WTC11 (cell line): Measurements from ENCODE around the gene DNAJB2.

Source experiments
- NFYB ChIP-seq: sonication (generic); formaldehyde crosslinking; conservative IDR thresholded peaks from 2 replicates; pipeline ENCODE4 v1.8.0; 2022; ENCODE audit warnings: low read depth, missing genetic modification reagents
- SP1 ChIP-seq: sonication (generic); formaldehyde crosslinking; conservative IDR thresholded peaks from 2 replicates; pipeline ENCODE4 v1.8.1; 2022; ENCODE audit warnings: missing genetic modification reagents
- TEAD4 ChIP-seq: sonication (generic); formaldehyde crosslinking; IDR thresholded peaks from 2 replicates; pipeline ENCODE4 v1.8.0; 2022; ENCODE audit warnings: mild to moderate bottlenecking, missing genetic modification reagents
- ZNF121 ChIP-seq: sonication (generic); formaldehyde crosslinking; IDR thresholded peaks from 2 replicates; pipeline ENCODE4 v1.8.0; 2023; ENCODE audit warnings: missing genetic modification reagents
- TF ChIP-seq, protein P1 (sequence below): sonication (generic); formaldehyde crosslinking; IDR thresholded peaks from 2 replicates; pipeline ENCODE4 v1.8.1; 2023; ENCODE audit warnings: mild to moderate bottlenecking, missing genetic modification reagents, moderate library complexity
- TF ChIP-seq, protein P2 (sequence below): fragments of 200-600 bp; IDR thresholded peaks from 2 replicates; pipeline ENCODE4 v1.8.0; 2022; ENCODE audit warnings: antibody characterized with exemption
- TF ChIP-seq, protein P3 (sequence below): sonication (generic); formaldehyde crosslinking; IDR thresholded peaks from 2 replicates; pipeline ENCODE4 v1.8.1; 2023; ENCODE audit warnings: mild to moderate bottlenecking, moderate library complexity, missing genetic modification reagents
- TF ChIP-seq, protein P4 (sequence below): sonication (generic); formaldehyde crosslinking; conservative IDR thresholded peaks from 2 replicates; pipeline ENCODE4 v1.8.1; 2022; ENCODE audit warnings: mild to moderate bottlenecking, missing genetic modification reagents

DNA sequence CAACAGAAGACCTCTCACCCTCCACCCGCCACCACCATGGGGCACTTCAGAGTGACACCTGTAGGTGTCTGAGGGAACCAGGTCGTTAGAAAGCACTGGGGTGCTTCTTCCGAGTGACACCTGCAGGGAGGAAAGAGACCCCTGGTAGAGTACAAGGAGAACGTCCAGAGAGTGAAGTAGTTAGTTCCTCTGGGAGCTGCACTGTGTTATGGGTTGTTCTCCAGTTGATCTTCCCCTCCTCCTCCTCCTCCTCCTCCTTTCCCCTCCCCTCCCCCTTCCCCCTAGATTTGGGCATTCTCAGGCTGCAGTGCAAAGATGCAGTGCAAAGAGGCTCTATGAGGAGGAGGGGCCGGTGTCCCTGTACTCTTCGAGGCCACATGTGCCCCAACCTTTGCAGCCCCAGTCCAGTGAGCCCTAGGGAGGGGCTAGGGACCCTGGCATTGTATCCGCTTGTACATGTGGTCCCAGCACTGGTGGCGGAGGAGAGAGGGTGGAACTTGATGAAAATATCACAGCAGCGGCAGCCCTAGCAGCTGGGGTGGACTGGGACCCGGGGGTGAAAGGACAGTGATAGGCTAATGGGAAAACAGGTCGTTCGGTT lies 850 bp downstream of the DNAJB2 start:
- TF ChIP-seq ZNF121 (CRISPR knock-in tag) (0 out of 2 replicates have a peak, but pooled peaks have one; percentile 14), TEAD4 (CRISPR knock-in tag) (no peak), NFYB (CRISPR knock-in tag) (no peak), SP1 (CRISPR knock-in tag) (no peak)
- TF ChIP-seq, protein P1, sequence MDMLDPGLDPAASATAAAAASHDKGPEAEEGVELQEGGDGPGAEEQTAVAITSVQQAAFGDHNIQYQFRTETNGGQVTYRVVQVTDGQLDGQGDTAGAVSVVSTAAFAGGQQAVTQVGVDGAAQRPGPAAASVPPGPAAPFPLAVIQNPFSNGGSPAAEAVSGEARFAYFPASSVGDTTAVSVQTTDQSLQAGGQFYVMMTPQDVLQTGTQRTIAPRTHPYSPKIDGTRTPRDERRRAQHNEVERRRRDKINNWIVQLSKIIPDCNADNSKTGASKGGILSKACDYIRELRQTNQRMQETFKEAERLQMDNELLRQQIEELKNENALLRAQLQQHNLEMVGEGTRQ (CRISPR knock-in tag), result no peak
- TF ChIP-seq, protein P2, sequence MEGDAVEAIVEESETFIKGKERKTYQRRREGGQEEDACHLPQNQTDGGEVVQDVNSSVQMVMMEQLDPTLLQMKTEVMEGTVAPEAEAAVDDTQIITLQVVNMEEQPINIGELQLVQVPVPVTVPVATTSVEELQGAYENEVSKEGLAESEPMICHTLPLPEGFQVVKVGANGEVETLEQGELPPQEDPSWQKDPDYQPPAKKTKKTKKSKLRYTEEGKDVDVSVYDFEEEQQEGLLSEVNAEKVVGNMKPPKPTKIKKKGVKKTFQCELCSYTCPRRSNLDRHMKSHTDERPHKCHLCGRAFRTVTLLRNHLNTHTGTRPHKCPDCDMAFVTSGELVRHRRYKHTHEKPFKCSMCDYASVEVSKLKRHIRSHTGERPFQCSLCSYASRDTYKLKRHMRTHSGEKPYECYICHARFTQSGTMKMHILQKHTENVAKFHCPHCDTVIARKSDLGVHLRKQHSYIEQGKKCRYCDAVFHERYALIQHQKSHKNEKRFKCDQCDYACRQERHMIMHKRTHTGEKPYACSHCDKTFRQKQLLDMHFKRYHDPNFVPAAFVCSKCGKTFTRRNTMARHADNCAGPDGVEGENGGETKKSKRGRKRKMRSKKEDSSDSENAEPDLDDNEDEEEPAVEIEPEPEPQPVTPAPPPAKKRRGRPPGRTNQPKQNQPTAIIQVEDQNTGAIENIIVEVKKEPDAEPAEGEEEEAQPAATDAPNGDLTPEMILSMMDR, result no peak
- TF ChIP-seq, protein P3, sequence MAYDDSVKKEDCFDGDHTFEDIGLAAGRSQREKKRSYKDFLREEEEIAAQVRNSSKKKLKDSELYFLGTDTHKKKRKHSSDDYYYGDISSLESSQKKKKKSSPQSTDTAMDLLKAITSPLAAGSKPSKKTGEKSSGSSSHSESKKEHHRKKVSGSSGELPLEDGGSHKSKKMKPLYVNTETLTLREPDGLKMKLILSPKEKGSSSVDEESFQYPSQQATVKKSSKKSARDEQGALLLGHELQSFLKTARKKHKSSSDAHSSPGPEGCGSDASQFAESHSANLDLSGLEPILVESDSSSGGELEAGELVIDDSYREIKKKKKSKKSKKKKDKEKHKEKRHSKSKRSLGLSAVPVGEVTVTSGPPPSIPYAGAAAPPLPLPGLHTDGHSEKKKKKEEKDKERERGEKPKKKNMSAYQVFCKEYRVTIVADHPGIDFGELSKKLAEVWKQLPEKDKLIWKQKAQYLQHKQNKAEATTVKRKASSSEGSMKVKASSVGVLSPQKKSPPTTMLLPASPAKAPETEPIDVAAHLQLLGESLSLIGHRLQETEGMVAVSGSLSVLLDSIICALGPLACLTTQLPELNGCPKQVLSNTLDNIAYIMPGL (CRISPR knock-in tag), result no peak
- TF ChIP-seq, protein P4, sequence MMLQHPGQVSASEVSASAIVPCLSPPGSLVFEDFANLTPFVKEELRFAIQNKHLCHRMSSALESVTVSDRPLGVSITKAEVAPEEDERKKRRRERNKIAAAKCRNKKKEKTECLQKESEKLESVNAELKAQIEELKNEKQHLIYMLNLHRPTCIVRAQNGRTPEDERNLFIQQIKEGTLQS (CRISPR knock-in tag), result no peak
